ENCODE measurements around the gene UCKL1.

Gene UCKL1

DNA sequence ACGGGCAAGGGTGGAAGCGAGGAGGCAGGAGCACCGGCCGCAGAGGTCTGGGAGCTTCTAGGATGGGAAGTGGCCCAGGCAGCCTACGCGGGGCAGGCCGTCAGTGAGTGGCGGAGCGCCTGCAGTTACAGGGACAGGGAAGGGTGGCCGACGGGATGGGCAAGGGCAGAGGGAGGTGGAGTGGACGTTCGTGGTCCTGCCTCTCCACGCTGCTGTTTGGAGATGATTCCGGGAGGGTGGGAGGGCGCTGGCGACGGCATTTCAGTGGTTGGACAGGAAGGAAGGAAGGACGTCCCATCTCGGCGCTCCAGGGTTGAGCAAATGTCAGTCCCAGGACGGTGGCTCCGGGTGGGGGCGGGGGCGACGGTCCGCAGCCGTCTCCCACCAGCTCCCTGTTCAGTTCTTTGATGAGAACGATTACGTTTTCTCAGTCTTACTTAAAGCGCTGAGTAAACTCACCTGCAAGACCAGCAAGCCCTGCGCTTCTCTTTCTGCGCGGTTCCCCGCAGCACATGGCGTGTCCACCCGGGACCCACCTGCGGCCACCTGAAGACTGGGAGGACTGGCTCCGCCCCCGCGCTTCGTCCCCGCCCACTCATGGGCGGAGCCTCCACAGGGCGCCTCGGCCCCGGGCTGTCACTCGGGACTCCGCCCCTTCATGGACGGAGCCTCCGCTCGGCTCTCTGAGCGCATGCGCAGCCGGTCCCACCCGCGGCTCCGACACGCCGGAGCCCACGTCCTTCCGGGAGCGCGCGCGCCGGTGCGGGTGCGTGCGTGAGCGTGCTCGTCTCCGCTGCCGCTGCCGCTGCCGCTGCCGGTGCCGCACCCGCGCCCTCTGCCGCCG, 61.6 kb downstream of the UCKL1 start, which contains the start of gene DNAJC5:
Gene DNAJC5 (plus strand): TSS at position 769 of the 844 bp plus-strand sequence. CDS start 33,220 bp downstream, outside the sequence.
- peak within 1 kb of the TSS; percentile 58 for H3K4me3 ChIP-seq (ENCODE audit: control insufficient read depth, low read depth, low read length)
- TF ChIP-seq, protein P1, sequence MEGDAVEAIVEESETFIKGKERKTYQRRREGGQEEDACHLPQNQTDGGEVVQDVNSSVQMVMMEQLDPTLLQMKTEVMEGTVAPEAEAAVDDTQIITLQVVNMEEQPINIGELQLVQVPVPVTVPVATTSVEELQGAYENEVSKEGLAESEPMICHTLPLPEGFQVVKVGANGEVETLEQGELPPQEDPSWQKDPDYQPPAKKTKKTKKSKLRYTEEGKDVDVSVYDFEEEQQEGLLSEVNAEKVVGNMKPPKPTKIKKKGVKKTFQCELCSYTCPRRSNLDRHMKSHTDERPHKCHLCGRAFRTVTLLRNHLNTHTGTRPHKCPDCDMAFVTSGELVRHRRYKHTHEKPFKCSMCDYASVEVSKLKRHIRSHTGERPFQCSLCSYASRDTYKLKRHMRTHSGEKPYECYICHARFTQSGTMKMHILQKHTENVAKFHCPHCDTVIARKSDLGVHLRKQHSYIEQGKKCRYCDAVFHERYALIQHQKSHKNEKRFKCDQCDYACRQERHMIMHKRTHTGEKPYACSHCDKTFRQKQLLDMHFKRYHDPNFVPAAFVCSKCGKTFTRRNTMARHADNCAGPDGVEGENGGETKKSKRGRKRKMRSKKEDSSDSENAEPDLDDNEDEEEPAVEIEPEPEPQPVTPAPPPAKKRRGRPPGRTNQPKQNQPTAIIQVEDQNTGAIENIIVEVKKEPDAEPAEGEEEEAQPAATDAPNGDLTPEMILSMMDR (conservative IDR thresholded peaks at IDR 0.05; ENCODE audit: control insufficient read depth, insufficient read depth, low read depth, low read length), result no peak
- peak; percentile 86 for DNase-seq (ENCODE audit: low read depth)

- peak; percentile 20 for DNase-seq (ENCODE audit: low read depth)
- TF ChIP-seq, protein P1 (conservative IDR thresholded peaks at IDR 0.05; ENCODE audit: control insufficient read depth, insufficient read depth, low read depth, low read length), result no peak
- peak overlapping the region; percentile 58 for H3K4me3 ChIP-seq (ENCODE audit: control insufficient read depth, low read depth, low read length)
Observed at GRCh38 chr20:63893999-63894357, 62.2 kb downstream of the UCKL1 start.

GRCh38 chr20:63892402-63892801, 63.8 kb downstream of the UCKL1 start:
- H3K4me3 ChIP-seq (ENCODE audit: control insufficient read depth, low read depth, low read length), result no peak overlapping the region
- DNase-seq (ENCODE audit: low read depth), result no peak
- TF ChIP-seq, protein P1 (conservative IDR thresholded peaks at IDR 0.05; ENCODE audit: control insufficient read depth, insufficient read depth, low read depth, low read length), result no peak

GRCh38 chr20:63891061-63892002, 64.9 kb downstream of the UCKL1 start:
- no peak for DNase-seq (ENCODE audit: low read depth)
- TF ChIP-seq, protein P1 (conservative IDR thresholded peaks at IDR 0.05; ENCODE audit: control insufficient read depth, insufficient read depth, low read depth, low read length), result no peak
- H3K4me3 ChIP-seq (ENCODE audit: control insufficient read depth, low read depth, low read length), result no peak overlapping the region

DNA sequence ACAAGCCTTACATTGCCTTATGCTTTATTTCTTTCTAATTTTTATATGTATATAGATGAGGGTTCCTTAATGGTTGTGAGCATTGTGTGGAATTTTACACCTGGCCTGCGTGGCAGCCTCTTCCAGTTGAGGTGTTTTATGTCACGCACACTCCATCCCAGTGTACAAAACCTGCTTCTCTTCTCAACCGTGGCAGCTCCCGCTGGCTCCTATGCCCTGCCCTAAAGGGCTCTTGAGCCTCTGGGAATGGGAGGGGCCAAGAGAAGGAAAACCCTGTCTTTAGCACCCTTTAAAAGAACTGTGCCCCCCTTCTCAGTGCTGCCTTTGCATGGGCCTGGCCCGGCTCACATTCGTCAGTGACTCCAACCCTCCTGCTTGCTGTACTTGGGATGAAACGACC, 65.6 kb downstream of the UCKL1 start:
- no peak overlapping the region for H3K4me3 ChIP-seq (ENCODE audit: control insufficient read depth, low read depth, low read length)
- TF ChIP-seq, protein P1 (conservative IDR thresholded peaks at IDR 0.05; ENCODE audit: control insufficient read depth, insufficient read depth, low read depth, low read length), result no peak
- DNase-seq (ENCODE audit: low read depth), result no peak

DNA sequence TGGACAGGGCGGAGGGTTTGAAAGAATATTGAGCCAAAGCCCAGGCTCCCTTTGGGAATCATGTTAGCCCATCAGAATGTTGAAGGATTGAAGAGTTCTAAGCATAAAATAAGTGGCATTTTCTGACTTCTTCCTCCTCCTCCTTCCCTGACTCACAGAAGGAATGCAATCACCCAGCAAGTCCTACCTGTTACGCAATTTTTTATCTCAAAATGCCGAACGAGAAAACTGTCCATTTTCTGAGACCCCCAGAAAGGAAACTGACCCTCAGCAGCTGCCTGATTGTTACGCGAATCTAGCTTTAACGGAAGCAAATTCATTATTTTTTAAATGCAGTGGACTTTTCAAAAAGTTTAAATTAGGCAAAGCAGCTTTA, 66.0 kb downstream of the UCKL1 start:
- TF ChIP-seq, protein P1 (conservative IDR thresholded peaks at IDR 0.05; ENCODE audit: control insufficient read depth, insufficient read depth, low read depth, low read length), result no peak
- no peak overlapping the region for H3K4me3 ChIP-seq (ENCODE audit: control insufficient read depth, low read depth, low read length)
- no peak for DNase-seq (ENCODE audit: low read depth)
